Fibroblast of villous mesenchyme (primary cell): ENCODE measurements around the gene DCLK1. TPM values are rescaled to one million over a fixed set of nuclear protein-coding genes. Genes with fewer than 3 reads are reported as not detected.

Experiments
- DNase-seq: peaks from one replicate; pipeline ENCODE4 v3.0.0-alpha.2; 2010; ENCODE audit warnings: low read depth
- H3K4me3 ChIP-seq: 2 replicates; pipeline ENCODE4 v1.5.1; 2011; ENCODE audit warnings: low read depth, mild to moderate bottlenecking, low read length
- total RNA-seq: library from RNA; depleted of rRNA; stranded (reverse); fragments of >200 nt; gene quantifications from 2 replicates; pipeline ENCODE4 v1.2.3, GENCODE V29; 2012
- TF ChIP-seq, protein P1 (sequence below): IDR thresholded peaks from 2 replicates; pipeline ENCODE4 v1.5.1; 2012; ENCODE audit warnings: low read depth, mild to moderate bottlenecking, low read length; ENCODE audit not compliant: insufficient read depth

Gene DCLK1
- total RNA-seq, 1 donor = 0.86 TPM

DNA sequence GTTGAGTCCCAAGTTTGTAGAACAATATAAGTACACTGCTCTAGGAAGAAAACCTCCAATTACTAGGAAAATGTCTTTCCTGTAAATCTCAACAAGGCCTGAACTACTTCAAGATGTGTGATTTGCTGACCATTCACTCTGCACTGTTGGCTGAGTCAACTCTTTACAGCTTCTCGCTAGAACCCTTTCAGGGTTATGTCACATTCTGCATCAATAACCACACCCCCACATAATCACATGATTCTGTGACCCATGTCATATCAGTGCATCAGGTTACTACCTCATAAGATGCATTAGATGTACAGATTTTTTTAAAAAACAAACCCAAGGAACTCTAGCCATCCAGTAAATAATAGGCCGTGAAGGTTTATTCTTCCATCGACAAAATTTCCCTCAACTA is 16.1 kb upstream of the DCLK1 start:
- TF ChIP-seq, protein P1, sequence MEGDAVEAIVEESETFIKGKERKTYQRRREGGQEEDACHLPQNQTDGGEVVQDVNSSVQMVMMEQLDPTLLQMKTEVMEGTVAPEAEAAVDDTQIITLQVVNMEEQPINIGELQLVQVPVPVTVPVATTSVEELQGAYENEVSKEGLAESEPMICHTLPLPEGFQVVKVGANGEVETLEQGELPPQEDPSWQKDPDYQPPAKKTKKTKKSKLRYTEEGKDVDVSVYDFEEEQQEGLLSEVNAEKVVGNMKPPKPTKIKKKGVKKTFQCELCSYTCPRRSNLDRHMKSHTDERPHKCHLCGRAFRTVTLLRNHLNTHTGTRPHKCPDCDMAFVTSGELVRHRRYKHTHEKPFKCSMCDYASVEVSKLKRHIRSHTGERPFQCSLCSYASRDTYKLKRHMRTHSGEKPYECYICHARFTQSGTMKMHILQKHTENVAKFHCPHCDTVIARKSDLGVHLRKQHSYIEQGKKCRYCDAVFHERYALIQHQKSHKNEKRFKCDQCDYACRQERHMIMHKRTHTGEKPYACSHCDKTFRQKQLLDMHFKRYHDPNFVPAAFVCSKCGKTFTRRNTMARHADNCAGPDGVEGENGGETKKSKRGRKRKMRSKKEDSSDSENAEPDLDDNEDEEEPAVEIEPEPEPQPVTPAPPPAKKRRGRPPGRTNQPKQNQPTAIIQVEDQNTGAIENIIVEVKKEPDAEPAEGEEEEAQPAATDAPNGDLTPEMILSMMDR = no peak
- no peak overlapping the region for H3K4me3 ChIP-seq
- DNase-seq = no peak

DNA sequence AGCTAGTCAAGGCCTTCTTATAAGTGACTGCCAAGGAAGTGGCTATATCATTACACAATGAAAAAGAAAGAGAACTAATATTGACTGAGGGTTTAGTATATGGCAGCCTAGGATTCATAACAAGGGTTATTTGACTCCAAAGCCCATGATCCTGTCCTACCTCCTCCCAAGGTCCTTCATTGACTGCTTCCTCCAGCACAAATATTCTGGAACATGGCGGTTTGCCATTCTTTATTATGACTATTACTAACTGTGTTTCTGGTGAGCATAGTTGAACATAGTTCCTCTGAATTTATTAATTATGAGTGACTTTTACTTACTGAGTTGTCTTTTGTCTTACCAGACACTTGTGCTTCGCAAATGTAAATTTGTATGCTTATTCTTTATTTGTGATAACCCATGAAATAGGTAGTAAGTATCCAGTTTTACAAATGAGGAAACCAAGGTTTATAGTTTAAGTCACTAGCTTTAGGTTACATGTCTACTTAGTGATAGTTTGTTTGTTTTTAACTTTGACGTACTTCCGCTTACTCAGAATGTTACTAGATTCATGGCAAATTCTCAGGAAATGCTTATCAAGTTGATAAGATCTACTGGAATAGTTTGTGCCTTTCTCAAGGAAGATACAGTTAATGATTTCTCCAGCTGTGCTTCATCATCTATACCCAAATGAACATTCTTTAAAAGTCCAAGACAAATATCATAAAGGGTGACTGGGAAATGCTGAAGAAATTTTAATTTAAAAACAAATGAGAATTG is 15.5 kb upstream of the DCLK1 start:
- TF ChIP-seq, protein P1 = no peak
- no peak overlapping the region for H3K4me3 ChIP-seq
- no peak for DNase-seq

DNA sequence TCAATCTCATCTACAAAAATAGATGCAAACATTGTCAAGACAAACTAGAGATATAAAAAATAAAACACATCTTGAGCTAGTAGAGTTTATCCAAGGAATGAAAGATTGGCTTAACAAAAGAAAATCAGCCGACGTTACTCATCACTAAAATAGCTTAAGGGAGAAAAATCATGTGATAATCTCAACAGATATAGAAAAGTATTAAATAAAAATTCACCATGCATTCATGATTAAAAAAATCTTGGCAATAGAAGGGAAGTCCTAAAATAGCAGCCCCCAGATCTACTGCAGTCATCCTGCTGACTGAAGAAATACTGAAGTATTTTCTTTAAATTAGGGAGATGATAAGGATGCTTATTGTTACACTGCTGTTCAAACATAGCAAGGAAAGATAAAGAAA is 12.6 kb upstream of the DCLK1 start:
- no peak for DNase-seq
- H3K4me3 ChIP-seq = no peak overlapping the region
- TF ChIP-seq, protein P1 = no peak

DNA sequence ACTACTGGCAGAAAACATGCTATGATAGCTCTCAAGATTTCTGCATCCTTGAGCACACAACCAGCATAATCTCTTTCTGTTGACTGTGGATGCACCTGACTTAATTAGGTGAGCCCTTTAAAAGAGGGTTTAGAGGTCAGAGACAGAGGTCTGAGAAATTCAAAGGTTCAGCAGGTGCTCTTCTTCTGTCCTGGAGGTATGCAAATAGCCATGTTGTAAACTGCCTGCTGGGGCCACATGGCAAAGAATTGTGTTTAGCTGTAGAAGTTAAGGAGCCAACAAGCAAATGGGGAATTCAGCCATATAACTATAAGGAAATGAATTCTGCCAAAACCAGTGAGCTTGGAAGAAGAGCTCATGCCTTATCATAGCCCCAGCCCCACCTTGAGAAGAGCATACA is 11.6 kb upstream of the DCLK1 start:
- H3K4me3 ChIP-seq = no peak overlapping the region
- DNase-seq = no peak
- TF ChIP-seq, protein P1 = no peak

DNA sequence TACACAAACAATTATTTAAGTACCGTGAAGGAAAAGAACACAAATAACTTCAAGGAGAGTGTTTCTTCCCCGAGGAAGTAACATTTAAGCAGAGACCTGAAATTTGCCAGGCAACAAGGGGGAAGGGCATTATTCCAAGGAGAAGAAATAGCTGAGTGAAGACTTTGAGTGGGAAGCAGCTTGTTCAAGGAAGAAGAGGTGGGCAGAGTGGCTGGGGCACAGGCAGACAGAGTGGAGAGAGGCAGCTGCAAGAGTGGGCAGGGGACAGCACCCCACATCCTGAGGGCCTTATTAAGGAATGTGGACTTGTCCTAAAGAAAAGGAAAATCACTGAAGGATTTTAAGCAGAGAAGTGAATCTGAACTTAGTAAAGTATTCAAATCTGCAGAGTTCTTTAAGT is 4.7 kb upstream of the DCLK1 start:
- no peak for DNase-seq
- no peak overlapping the region for H3K4me3 ChIP-seq
- TF ChIP-seq, protein P1 = no peak

DNA sequence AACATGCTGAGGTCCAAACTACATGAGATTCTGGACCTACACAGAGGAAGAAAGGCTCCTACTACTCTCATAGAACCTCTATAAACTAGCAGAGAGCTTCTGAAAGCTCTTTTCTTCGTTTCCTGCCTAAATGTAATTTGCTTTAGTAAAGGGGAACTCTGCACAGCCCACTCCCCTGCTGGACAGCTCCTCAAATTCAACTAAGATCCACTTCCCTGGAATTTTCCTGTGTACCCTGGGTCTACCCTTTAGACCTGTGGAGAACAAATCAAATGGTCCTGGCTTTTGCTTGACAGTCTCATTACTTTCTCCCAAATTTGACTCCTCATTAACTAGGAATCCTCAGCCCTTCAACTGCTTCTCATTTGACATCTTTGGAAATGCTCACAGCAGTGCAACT is 3.5 kb upstream of the DCLK1 start:
- H3K4me3 ChIP-seq = no peak overlapping the region
- TF ChIP-seq, protein P1 = no peak
- DNase-seq = no peak
